HL-60 (cell line): Measurements from ENCODE around the gene PNLIPRP1.

Experiments
- DNase-seq, 2 experiments: peaks; one replicate each; pipeline ENCODE4 v3.0.0-alpha.2; 2010 to 2020; ENCODE audit warnings: low read depth in 1 of 2, low spot score in 1 of 2
- H3K27ac ChIP-seq: fragments of 250-450 bp; sonication (Bioruptor Pico); replicated peaks from 2 replicates; pipeline ENCODE4 v1.5.1; 2020; ENCODE audit warnings: mild to moderate bottlenecking, moderate library complexity
- H3K27me3 ChIP-seq: fragments of 250-450 bp; sonication (Bioruptor Pico); 2 replicates; pipeline ENCODE4 v1.5.1; 2021; ENCODE audit warnings: mild to moderate bottlenecking, moderate library complexity; ENCODE audit not compliant: insufficient read depth, poor library complexity, severe bottlenecking
- H3K4me3 ChIP-seq: replicated peaks from 2 replicates; pipeline ENCODE4 v1.5.1; 2011; ENCODE audit warnings: mild to moderate bottlenecking, control low read depth, low read length; ENCODE audit not compliant: insufficient read depth
- CTCF ChIP-seq: IDR thresholded peaks from one replicate; pipeline ENCODE4 v1.5.1; 2011; ENCODE audit warnings: low read length, control low read depth, inconsistent platforms; ENCODE audit not compliant: insufficient read depth
- GABPA ChIP-seq: IDR thresholded peaks from 2 replicates; pipeline ENCODE4 v1.6.1; 2012; ENCODE audit warnings: low read depth
- POLR2AphosphoS5 ChIP-seq: IDR thresholded peaks from 2 replicates; pipeline ENCODE4 v1.6.1; 2012; ENCODE audit warnings: low read depth
- REST ChIP-seq: IDR thresholded peaks from 2 replicates; pipeline ENCODE4 v1.6.1; 2012; ENCODE audit warnings: low read depth; ENCODE audit not compliant: insufficient replicate concordance
- SPI1 ChIP-seq: IDR thresholded peaks from 2 replicates; pipeline ENCODE4 v1.6.1; 2012; ENCODE audit warnings: low read depth, mild to moderate bottlenecking, borderline replicate concordance

Gene PNLIPRP1

GRCh38 chr10:116587878-116588591 lies 2.7 kb upstream of the PNLIPRP1 start:
- Histone ChIP-seq H3K27me3 (no peaks in the 10 kb centered on the region), H3K4me3 (no peak overlapping the region), H3K27ac (no peak overlapping the region)
- DNase-seq = no peak
- TF ChIP-seq GABPA = no peak
- TF ChIP-seq POLR2AphosphoS5 = no peak
- no peak for TF ChIP-seq REST
- TF ChIP-seq CTCF = no peak
- TF ChIP-seq SPI1 = no peak

DNA sequence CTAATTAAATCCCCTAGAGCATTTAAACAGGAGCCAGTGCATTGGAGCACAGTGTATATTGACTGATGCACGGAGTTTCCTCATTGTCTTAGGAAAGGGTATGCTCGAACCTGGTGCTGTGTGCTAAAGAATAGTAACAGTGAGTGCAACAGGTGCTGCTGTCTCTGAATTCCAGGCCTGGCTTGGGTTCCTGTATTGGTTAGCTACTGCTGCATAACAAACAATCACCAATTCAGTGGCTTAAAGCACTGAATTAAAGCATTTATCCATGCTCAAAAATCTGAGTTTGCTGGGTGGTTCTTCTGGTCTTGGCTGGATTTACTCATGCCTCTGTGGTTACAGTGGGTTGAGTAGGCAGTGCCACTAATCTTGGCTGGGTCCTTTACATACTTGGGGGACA lies 1.8 kb upstream of the PNLIPRP1 start:
- no peak overlapping the region for H3K27ac ChIP-seq
- H3K4me3 ChIP-seq = no peak overlapping the region
- no peaks in the 10 kb centered on the region for H3K27me3 ChIP-seq
- TF ChIP-seq CTCF (no peak), GABPA (no peak), REST (no peak), POLR2AphosphoS5 (no peak), SPI1 (no peak)
- no peak for DNase-seq

DNA sequence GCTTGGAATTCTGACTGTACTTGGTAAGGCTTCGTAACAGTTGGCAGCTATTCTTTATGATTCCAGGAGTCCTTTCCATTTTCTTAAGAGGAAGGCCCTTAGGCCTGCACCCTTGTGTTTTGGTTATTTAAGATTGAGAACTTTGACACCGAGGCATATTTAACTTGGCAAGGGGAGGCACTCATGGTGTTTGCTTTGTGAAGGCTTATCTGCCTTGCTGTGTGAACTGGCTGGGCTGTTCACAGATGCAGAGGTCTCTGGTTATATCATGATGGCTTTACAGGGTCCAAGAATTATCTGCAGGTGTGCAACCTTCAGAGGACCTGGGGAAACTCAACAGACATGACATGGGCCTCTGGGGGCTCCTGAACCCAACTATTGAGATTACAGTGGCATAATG lies 833 bp upstream of the PNLIPRP1 start:
- Histone ChIP-seq H3K4me3 (no peak overlapping the region), H3K27ac (no peak overlapping the region), H3K27me3 (no peaks in the 10 kb centered on the region)
- TF ChIP-seq SPI1 (no peak), REST (no peak), GABPA (no peak), CTCF (no peak), POLR2AphosphoS5 (no peak)
- DNase-seq = no peak
